IMR-90 (cell line): ENCODE results near the gene OSBPL3. TPM values are rescaled to one million over a fixed set of nuclear protein-coding genes. Genes with fewer than 3 reads are reported as not detected.

Experiments used
- ATAC-seq: fragments of 200-7000 bp; cut with Tn5 transposase; 2 replicates; pipeline ENCODE4 v1.9.1; 2020; ENCODE audit warnings: low read depth, mild to moderate bottlenecking, moderate library complexity
- BruUV-seq: library from RNA; stranded (reverse); fragments of 400-500 nt; replicated peaks from 2 replicates; lab custom pipeline; 2021; lab: Mats Ljungman, UMichigan
- CTCF ChIA-PET: fragments of 300-600 bp; formaldehyde crosslinking; extraction: SDS; loops from one replicate; lab custom pipeline; 2021; ENCODE audit warnings: antibody characterized with exemption; lab: Yijun Ruan, JAX
- POLR2A ChIA-PET: fragments of 300-600 bp; sonication (Branson Sonifier 250); formaldehyde crosslinking; loops from one replicate; lab custom pipeline; 2022; ENCODE audit warnings: antibody characterized with exemption; ENCODE audit not compliant: unreplicated experiment; lab: Charles Lee
- DNase-seq: peaks from one replicate; pipeline ENCODE4 v3.0.0; 2013
- H2AFZ ChIP-seq: replicated peaks from 2 replicates; pipeline ENCODE3; 2013; ENCODE audit warnings: low read length, mild to moderate bottlenecking; ENCODE audit not compliant: poor library complexity
- H2AK5ac ChIP-seq: 2 replicates; pipeline ENCODE4 v1.6.1; 2013; ENCODE audit warnings: low read depth, low read length, inconsistent platforms
- H2AK9ac ChIP-seq: replicated peaks from 2 replicates; pipeline ENCODE3; 2013; ENCODE audit warnings: mild to moderate bottlenecking, low read depth, low read length, moderate library complexity; ENCODE audit not compliant: poor library complexity
- H2BK120ac ChIP-seq: 2 replicates; pipeline ENCODE4 v1.6.1; 2013; ENCODE audit warnings: low read depth, low read length, inconsistent platforms
- H2BK15ac ChIP-seq: 3 replicates; pipeline ENCODE4 v1.6.1; 2013; ENCODE audit warnings: low read depth, low read length, inconsistent platforms
- H2BK20ac ChIP-seq: 2 replicates; pipeline ENCODE4 v1.6.1; 2013; ENCODE audit warnings: low read depth, mild to moderate bottlenecking, inconsistent platforms, low read length, moderate library complexity
- H2BK5ac ChIP-seq: 2 replicates; pipeline ENCODE4 v1.6.1; 2013; ENCODE audit warnings: mild to moderate bottlenecking, low read depth, low read length, inconsistent platforms; ENCODE audit not compliant: poor library complexity, severe bottlenecking
- H3K14ac ChIP-seq: replicated peaks from 2 replicates; pipeline ENCODE4 v1.6.1; 2013; ENCODE audit warnings: low read depth, low read length, inconsistent platforms
- H3K18ac ChIP-seq: 2 replicates; pipeline ENCODE4 v1.6.1; 2013; ENCODE audit warnings: low read depth, low read length, control low read depth
- H3K23ac ChIP-seq: 2 replicates; pipeline ENCODE4 v1.6.1; 2013; ENCODE audit warnings: low read depth, low read length, inconsistent platforms
- H3K27ac ChIP-seq: 2 replicates; pipeline ENCODE4 v1.5.1; 2013; ENCODE audit warnings: mild to moderate bottlenecking, control low read depth, low read length; ENCODE audit not compliant: insufficient read depth
- H3K27me3 ChIP-seq: 2 replicates; pipeline ENCODE4 v1.6.1; 2013; ENCODE audit warnings: low read length; ENCODE audit not compliant: control insufficient read depth, insufficient read depth
- H3K36me3 ChIP-seq: 2 replicates; pipeline ENCODE4 v1.6.1; 2013; ENCODE audit warnings: low read length, mixed read lengths; ENCODE audit not compliant: control insufficient read depth, insufficient read depth
- H3K4ac ChIP-seq: 2 replicates; pipeline ENCODE4 v1.6.1; 2013; ENCODE audit warnings: low read depth, low read length, inconsistent platforms
- H3K4me1 ChIP-seq: 2 replicates; pipeline ENCODE4 v1.6.1; 2013; ENCODE audit warnings: low read length, mixed read lengths; ENCODE audit not compliant: control insufficient read depth, insufficient read depth
- H3K4me2 ChIP-seq: 2 replicates; pipeline ENCODE4 v1.6.1; 2013; ENCODE audit warnings: low read depth, mild to moderate bottlenecking, control low read depth, low read length, moderate library complexity
- H3K4me3 ChIP-seq: 2 replicates; pipeline ENCODE4 v1.5.1; 2013; ENCODE audit warnings: low read depth, mild to moderate bottlenecking, control low read depth, low read length, moderate library complexity; ENCODE audit not compliant: insufficient read depth
- H3K56ac ChIP-seq: 2 replicates; pipeline ENCODE4 v1.6.1; 2013; ENCODE audit warnings: low read length, inconsistent platforms; ENCODE audit not compliant: insufficient read depth; ENCODE audit errors: extremely low read depth
- H3K79me1 ChIP-seq, 2 experiments: 2 replicates each; pipeline ENCODE4 v1.6.1; 2013; ENCODE audit warnings: low read length in 2 of 2, inconsistent platforms in 1 of 2, low read depth in 1 of 2
- H3K9ac ChIP-seq: 2 replicates; pipeline ENCODE4 v1.6.1; 2013; ENCODE audit warnings: low read depth, low read length, control low read depth
- H3K9me1 ChIP-seq: 2 replicates; pipeline ENCODE4 v1.6.1; 2013; ENCODE audit warnings: low read length, inconsistent platforms; ENCODE audit not compliant: insufficient read depth
- H3K9me3 ChIP-seq: 2 replicates; pipeline ENCODE4 v1.6.1; 2013; ENCODE audit warnings: low read length; ENCODE audit not compliant: control insufficient read depth, insufficient read depth
- H4K20me1 ChIP-seq: 2 replicates; pipeline ENCODE4 v1.6.1; 2013; ENCODE audit warnings: low read length, inconsistent platforms; ENCODE audit not compliant: insufficient read depth
- H4K5ac ChIP-seq: 2 replicates; pipeline ENCODE4 v1.6.1; 2013; ENCODE audit warnings: mild to moderate bottlenecking, low read depth, low read length, control low read depth
- H4K8ac ChIP-seq, 2 experiments: 2 replicates each; pipeline ENCODE4 v1.6.1; 2013; ENCODE audit warnings: low read depth in 2 of 2, low read length in 2 of 2, control low read depth in 1 of 2, inconsistent platforms in 1 of 2
- H4K91ac ChIP-seq: 2 replicates; pipeline ENCODE4 v1.6.1; 2013; ENCODE audit warnings: low read depth, low read length, inconsistent platforms; ENCODE audit not compliant: insufficient read depth
- CEBPB ChIP-seq: IDR thresholded peaks from 2 replicates; pipeline ENCODE4 v1.6.1; 2012; ENCODE audit warnings: low read depth, low read length, improper control_type of control experiment
- CHD1 ChIP-seq: IDR thresholded peaks from 2 replicates; pipeline ENCODE4 v1.6.1; 2012; ENCODE audit warnings: low read depth, low read length, improper control_type of control experiment
- MAZ ChIP-seq: IDR thresholded peaks from 2 replicates; pipeline ENCODE4 v1.6.1; 2012; ENCODE audit warnings: low read depth, mild to moderate bottlenecking, low read length, improper control_type of control experiment, moderate library complexity, borderline replicate concordance
- MXI1 ChIP-seq: IDR thresholded peaks from 2 replicates; pipeline ENCODE4 v1.6.1; 2012; ENCODE audit warnings: low read depth, mild to moderate bottlenecking, low read length, moderate library complexity, borderline replicate concordance
- NFE2L2 ChIP-seq: fragments of 150-350 bp; IDR thresholded peaks from 2 replicates; pipeline ENCODE4 v1.6.1; 2016; ENCODE audit warnings: low read depth, mild to moderate bottlenecking, low read length
- POLR2A ChIP-seq: IDR thresholded peaks from 2 replicates; pipeline ENCODE4 v1.6.1; 2012; ENCODE audit warnings: mild to moderate bottlenecking, low read depth, low read length
- RCOR1 ChIP-seq: IDR thresholded peaks from 2 replicates; pipeline ENCODE4 v1.6.1; 2012; ENCODE audit warnings: mild to moderate bottlenecking, low read length, improper control_type of control experiment; ENCODE audit not compliant: insufficient replicate concordance
- RFX5 ChIP-seq: IDR thresholded peaks from 2 replicates; pipeline ENCODE4 v1.8.0; 2012; ENCODE audit warnings: low read depth, mild to moderate bottlenecking, low read length, moderate library complexity
- SMC3 ChIP-seq: fragments of 150-350 bp; IDR thresholded peaks from 2 replicates; pipeline ENCODE4 v1.6.1; 2016; ENCODE audit warnings: low read depth, mild to moderate bottlenecking, antibody characterized with exemption, low read length, moderate library complexity
- WGBS, 2 experiments: methylation state at CpG; one replicate each; pipeline versions ENCODE4 v1.1.5 to v1.1.7; 2013; ENCODE audit warnings: missing lambda C conversion rate in 2 of 2; ENCODE audit not compliant: insufficient read length in 1 of 2; ENCODE audit errors: extremely low coverage in 2 of 2; 5-methylcytosine and 5-hydroxymethylcytosine counted together
- dilution Hi-C: fragments of 300-500 bp; cut with HindIII; formaldehyde crosslinking; loops from one replicate; pipeline ENCODE4 v1.14.3; 2018; ENCODE audit warnings: low sequenced_read_pairs; ENCODE audit not compliant: unreplicated experiment
- in situ Hi-C: fragments of 300-500 bp; cut with MboI; formaldehyde crosslinking; loops from 3 replicates; pipeline ENCODE4 v1.14.3; 2019; ENCODE audit warnings: low sequenced_read_pairs, inconsistent platforms, mixed read lengths
- intact Hi-C: fragments of 100-400 bp; cut with micrococcal nuclease; formaldehyde crosslinking; loops from 2 replicates; pipeline ENCODE4 v1.10.0; 2022
- polyA plus RNA-seq, 3 experiments: library from polyadenylated mRNA; depleted of rRNA; stranded (reverse); fragments of >200 nt; gene quantifications; 2 replicates each; pipeline ENCODE4 v1.2.3, GENCODE V29; 2012; ENCODE audit warnings: low replicate concordance in 1 of 3
- total RNA-seq: library from RNA; depleted of rRNA; stranded (reverse); fragments of >200 nt; gene quantifications from 2 replicates; pipeline ENCODE4 v1.2.3, GENCODE V29; 2012
- TF ChIP-seq, protein P1 (sequence below): fragments of 150-350 bp; IDR thresholded peaks from 2 replicates; pipeline ENCODE4 v1.6.1; 2017; ENCODE audit warnings: mild to moderate bottlenecking, antibody characterized with exemption, low read length, low read depth

The OSBPL3 gene
- total and polyA plus RNA-seq, 2 of the 4 experiments (the other 2 are of a cell fraction) = 18.0 to 29.9 TPM

GRCh38 chr7:24869572-24869971 lies 110.4 kb downstream of the OSBPL3 start:
- Histone ChIP-seq H4K8ac (no peak overlapping the region), H3K27ac (no peak overlapping the region), H2BK5ac (no peak overlapping the region), H3K79me1 (peaks cover 15 to 33% of the 10 kb centered on the region in 2 experiments), H2BK15ac (no peak overlapping the region), H3K56ac (no peak overlapping the region), H4K91ac (no peak overlapping the region), H3K9me3 (no peaks in the 10 kb centered on the region), H3K36me3 (peaks cover 12% of the 10 kb centered on the region), H3K23ac (no peak overlapping the region), H2AK5ac (no peak overlapping the region), H2BK120ac (no peak overlapping the region), H3K4me3 (no peak overlapping the region), H3K18ac (no peak overlapping the region), H2AK9ac (no peak overlapping the region), H3K27me3 (no peaks in the 10 kb centered on the region), H2AFZ (no peak overlapping the region), H3K4me2 (no peak overlapping the region), H3K4me1 (peaks cover 4% of the 10 kb centered on the region; the same call in 1 of the 2 replicates), H3K14ac (0 out of 2 replicates have a peak overlapping the region, but pooled peaks have one; percentile 26), H3K9ac (no peak overlapping the region), H4K20me1 (no peaks in the 10 kb centered on the region), H2BK20ac (no peak overlapping the region), H3K9me1 (peaks cover 18% of the 10 kb centered on the region), H4K5ac (no peak overlapping the region), H3K4ac (0 out of 2 replicates have a peak overlapping the region, but pooled peaks have one; percentile 4)
- TF ChIP-seq POLR2A (no peak), NFE2L2 (no peak), CHD1 (no peak), RCOR1 (no peak), MAZ (no peak), SMC3 (no peak), CEBPB (no peak), RFX5 (no peak), MXI1 (no peak)
- TF ChIP-seq, protein P1, sequence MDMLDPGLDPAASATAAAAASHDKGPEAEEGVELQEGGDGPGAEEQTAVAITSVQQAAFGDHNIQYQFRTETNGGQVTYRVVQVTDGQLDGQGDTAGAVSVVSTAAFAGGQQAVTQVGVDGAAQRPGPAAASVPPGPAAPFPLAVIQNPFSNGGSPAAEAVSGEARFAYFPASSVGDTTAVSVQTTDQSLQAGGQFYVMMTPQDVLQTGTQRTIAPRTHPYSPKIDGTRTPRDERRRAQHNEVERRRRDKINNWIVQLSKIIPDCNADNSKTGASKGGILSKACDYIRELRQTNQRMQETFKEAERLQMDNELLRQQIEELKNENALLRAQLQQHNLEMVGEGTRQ = no peak
- no TSS peak for BruUV-seq
- intact Hi-C loops (no loop called here), in situ Hi-C loops (no loop called here), dilution Hi-C loops (no loop called here)
- ATAC-seq (no peak; the same call in 1 of the 2 replicates), DNase-seq (no peak)
- ChIA-PET CTCF (interaction anchor here (1.2 kb wide), 1 partner anchor 9 kb away, joined by 3 read pairs; no protein-coding TSS in a partner anchor), POLR2A (no interaction called here)
- WGBS, 2 experiments = no CpG with 5 or more reads among the region's 2 CpGs
